CD4-positive, alpha-beta T cell treated with Interleukin-6 at 100 ng/mL for 8 hours (primary cell): Measurements from ENCODE around the gene KRT80.

Source experiments
- DNase-seq: peaks from one replicate; pipeline ENCODE4 v3.0.0-alpha.2; 2020; ENCODE audit warnings: mixed read lengths, low spot score

KRT80 gene

DNA sequence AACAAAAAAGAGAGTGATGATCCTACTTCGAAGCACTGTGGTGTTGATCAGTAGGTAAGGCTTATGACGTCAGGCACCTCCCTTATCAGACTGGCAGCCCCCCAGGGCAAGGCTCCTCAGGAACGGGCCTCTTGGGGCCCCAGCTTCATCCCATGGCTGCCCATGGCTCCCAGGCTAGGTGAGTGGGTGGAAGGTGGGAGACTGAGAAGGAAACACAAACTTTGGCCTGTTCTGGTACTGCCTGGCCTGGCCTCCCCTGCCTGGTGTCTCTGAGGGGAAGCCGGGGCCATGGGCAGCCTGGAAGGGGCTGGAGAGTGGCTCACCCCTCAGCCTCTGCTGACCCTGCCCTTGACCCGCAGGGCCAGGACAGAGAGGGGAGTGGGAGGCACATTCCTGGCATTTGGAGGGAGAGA is 38.9 kb downstream of the KRT80 start:
- DNase-seq = no peak

- DNase-seq = peak; percentile 77
Observed at GRCh38 chr12:52151837-52152783, 39.7 kb downstream of the KRT80 start.

DNA sequence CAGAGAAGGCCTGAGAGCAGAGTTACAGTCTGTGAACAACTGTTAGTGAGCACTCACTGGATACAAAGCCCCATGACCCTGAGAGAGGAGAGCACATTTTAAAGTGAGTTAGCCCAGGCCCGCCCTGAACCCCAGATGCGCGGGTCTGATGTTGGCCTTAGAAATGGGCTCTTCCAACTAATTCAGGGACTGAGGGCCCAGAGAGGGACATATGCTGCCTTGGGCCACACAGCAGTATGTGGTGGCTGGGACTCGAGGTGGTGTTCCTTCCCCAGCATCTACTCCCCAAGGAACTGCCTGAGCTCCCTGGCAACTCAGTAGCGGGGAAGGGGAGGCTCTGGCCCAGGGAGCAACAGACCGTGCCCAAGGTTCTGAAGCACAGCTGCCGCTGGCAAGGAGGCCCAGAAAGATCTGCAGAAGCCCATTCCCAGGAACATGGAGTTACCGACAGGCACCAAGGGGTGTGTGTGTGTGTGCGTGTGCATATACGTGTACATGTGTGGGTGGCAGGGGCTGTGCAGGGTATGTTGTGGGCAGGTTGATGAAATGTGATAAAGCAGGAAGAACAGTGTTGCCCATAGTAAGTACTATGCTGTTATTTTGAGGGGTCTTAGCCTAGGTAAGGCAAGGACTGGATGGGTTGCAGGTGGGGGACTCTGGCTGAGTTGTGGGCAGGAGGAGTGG is 40.5 kb downstream of the KRT80 start:
- DNase-seq = no peak

DNA sequence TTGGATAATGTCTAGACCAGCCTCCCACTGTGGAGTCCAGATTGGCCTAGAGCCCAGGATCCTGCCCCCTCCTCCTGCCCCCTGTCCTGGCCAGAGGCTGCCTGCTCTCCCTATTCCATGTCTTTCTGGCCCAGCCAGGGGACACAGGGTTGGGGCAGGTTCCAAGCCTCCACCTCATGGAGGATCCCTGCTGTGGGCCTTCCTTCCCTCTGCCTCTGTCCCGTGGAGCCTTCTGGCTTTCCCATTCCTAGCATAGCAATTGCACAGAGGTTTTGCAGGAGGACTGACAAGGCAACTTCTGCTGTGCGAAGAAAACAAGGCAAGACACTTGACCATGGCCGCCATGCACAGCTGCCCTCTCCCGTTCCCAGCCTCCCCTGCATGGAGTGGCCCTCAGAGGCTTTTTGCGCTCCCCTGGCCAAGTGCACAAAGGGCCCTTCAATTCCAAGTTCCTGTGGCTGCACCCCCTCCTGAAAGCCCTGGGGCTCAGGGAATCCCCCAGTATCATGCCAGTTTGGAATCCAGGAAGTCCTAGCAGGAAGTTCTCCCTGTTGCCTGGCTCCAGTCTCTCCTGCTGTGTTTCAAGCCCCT is 42.1 kb downstream of the KRT80 start:
- DNase-seq = no peak

GRCh38 chr12:52149182-52149641 is 42.6 kb downstream of the KRT80 start:
- no peak for DNase-seq

DNA sequence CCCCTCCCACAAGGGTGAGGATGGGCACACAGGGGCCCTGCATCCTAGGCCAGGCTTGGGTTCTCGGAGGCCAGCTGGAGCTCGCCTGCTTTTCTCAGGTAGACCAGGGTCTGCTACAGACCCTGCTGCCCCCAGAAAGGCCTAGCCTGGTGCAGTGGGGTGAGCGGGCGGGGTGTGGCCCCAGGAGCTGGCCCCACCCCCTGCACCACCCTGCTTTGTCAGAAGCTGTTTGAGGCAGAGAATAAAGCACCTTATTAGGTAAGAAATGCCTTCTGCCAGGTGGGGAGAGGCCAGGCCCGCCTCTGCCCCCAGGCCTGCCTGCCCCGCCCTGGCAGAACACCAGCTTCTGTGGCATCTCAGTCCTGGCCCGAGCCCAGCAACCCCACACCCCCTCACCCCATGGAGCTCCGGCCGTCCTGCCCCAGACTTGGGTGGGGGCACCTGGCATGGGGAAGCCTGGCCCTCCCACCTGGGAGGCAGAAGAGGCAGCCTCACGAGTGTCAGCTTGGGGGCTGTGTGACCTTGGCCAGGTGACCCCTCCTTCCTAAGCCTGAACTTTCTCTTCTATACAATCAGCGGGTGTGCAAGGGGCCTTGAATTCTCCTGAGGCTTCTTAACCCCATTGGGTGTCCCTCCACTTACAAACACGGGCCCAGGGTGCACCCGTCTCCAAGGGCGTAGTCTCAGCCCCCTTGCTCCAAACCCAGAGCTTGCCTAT is 43.2 kb downstream of the KRT80 start:
- no peak for DNase-seq

GRCh38 chr12:52147964-52148463 is 43.8 kb downstream of the KRT80 start:
- DNase-seq = no peak

DNA sequence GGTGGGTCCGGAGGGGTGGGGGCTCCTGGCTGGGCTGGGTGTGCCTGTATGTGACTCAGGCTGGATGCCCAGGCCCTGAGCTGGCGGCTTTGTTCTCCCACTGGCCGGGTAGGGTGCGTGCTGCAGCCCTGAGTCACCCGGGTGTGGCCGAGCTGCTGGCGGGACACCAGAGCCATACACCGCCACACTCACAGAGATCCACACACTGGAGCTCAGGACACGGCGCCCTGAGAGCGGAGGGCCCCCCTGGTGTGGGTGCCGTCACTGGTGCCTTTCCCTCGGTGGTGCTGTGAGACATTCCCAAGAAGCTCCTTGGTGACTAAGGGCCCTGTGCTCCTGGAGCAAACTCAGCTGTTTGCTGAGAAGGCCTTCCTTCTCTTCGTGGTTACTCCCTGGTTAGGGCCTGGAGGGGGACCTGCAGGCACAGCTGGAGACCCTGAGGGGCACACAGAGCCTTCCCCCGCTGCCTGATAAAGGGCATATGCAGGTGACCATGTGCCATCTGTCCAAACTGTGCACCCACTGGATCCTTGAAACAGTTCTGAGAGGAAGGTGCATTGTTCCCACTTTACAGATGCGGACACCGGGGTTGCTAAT is 44.3 kb downstream of the KRT80 start:
- no peak for DNase-seq

DNA sequence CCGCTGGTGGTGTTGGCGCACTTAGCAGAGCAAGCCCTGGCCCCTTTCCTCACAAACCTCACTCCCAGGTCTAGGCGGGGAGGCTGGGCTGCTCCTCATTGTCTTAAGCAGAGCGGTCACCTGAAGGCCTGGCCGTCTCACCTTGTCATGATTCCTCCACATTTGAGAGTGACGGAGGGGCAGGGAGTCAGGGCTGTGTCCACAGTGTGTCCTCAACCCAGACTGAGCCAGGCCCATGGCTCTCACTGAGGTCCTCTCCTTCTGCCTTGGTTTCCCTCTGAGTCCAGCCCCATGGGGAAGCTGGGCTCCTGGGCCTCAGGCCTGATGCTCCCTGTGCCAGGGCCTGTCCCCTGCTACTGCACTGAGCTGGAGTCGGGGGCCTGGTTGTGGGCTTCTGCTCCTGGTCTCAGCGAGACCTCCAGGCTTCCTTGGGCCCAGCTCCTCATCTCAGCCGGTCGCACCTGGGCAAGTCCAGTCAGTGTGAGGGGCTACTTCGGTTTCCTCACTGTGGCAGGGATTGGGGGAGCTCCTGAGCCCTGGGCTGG is 44.9 kb downstream of the KRT80 start:
- no peak for DNase-seq

DNA sequence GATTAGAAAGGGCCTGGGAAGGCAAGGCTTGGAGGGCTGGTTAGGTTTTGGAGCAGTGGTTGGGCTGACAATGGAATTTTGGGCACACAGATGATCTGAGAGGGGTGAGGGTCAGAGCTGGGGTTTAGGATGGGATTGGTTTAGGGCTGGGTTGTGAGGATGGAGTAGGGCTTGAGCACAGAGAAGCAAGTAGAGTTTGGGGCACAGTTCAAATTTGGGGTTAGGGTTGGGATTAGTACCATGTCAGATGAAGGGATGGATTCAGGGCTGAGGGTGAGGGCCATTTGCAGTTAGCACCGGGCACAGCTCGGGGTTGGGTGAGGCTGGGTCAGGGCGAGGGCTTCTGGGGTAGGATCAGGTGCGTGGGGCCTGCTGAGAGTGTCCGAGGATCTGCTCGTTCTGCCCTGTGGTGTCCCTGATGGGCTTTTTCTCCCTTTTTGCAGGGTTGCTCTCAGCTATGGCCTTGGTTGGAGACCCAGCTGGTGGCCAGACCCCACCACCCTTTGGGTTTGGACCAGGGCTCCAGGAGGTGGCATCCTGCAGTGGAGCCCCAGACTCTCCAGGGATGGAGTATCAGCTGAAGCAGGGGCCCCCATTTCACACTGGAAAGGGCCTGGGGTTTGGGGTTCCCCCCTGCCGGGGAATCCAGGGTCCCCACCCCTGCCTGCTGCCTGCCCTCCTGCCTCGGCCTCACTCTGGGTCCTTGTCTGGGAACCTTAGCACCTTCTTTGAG is 45.6 kb downstream of the KRT80 start:
- no peak for DNase-seq

DNA sequence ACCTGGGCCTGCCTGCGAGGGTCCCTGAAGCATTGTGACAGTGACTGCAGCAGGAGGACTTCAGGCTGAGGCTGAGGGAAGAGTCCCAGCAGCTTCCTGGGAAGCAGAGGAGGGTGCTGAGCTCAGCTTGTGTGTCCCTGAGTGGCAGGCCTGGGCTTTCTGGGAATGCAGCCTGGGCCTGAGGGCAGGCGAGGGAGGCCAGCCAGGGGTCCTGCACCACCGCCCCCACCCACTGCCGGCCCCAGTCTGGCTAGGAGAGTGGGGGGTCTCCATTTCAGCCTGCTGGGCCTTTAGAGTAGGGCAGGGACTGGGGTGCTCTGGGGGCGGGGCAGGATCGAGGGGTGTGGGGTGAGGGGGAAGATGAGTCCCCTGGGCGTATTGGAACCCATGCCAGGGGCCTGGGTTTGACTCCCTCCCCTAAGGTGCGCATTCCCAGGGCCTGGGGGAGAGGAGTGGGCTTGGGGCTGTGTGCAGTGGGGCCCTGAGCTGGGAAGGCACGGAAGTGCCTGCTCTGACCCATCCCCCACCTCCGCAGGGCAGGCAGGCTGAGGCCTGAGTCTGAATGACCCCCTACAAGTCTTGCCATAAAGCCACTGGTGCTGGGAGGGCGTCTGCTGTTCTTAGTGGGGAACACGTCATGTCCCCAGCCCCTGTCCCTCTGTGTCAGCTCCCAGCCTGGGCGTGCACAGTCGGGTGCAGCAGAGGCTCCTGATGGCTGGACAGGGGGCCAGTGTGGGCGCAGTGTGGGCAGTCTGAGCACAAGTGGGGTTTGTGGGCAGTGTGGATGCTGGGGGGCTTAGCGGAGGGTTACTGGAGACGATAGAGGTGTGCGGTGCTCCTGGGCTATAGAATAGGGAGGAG is 46.4 kb downstream of the KRT80 start:
- DNase-seq = no peak

DNA sequence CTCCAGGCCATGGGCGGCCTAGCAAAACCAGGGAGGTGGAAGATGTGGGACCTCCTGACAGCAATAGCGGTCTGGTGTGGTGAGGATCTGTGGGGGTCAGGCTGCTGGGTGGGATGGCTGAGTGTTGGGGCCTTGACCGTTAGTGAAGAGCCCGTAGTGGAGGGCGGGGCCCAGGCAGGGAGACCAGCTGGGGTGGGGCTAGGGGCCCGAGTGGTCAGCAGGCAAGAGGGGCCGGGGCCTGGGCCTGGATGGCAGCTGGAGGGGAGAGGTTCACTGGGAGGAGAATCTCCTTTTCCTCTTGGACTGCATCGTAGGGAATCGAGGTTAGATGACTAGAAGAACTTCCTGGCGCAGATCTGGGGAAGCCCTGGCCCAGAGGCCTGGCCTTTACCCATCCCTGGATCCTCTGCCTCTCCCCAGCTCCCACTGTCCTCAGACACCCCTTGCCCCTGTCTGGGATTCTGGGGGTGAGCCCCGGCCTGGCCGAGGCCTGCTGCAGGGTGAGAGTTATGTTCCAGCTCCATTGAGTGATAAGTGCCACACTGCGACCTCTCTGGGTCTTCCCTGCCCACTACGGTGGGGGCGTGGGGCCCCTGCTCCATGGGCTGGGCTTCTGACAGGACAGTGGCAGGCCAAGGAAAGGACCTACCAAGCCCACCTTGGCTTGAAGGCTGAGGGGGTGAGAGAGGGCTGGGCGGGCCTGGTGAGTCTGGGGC is 47.1 kb downstream of the KRT80 start:
- no peak for DNase-seq

DNA sequence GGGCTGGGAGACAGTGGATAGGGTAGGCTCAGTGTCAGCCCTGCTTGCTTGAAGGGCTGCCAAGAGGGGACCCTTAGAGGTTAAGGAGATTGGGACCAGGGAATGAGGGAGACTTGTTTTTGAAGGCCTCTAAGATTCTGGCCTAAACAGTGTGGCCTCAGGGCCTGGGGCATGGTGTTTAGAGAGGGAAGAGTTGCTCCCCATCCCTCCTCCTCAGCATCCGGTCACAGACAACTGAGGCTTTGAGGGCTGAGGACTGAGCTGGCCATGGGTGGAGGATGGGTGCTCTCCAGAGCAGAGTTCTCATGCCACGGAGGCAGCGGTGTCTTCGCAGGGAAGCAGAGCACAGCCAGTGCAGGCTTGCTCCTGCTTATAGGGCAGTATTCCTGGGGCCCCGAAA is 49.4 kb downstream of the KRT80 start:
- no peak for DNase-seq

GRCh38 chr12:52141875-52142274 is 49.9 kb downstream of the KRT80 start:
- DNase-seq = no peak

- DNase-seq = no peak
Observed at GRCh38 chr12:52141306-52141705, 50.5 kb downstream of the KRT80 start.

GRCh38 chr12:52139579-52140062 is 52.2 kb downstream of the KRT80 start:
- peak; percentile 32 for DNase-seq

DNA sequence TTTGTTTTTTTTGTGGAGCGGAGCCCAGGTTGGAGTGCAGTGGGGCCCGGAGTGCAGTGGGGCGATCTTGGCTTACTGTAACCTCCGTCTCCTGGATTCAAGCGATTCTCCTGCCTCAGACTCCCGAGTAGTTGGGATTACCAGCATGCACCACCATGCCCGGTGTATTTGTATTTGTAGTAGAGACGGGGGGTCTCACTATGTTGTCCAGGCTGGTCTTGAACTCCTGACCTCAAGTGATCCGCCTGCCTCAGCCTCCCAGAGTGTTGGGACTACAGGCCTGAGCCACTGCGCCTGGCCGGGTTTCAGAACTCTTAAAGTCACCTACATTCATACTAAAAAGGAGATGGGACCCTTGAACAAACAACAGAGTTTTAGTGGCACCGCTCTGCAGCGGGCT is 52.7 kb downstream of the KRT80 start:
- DNase-seq = no peak

GRCh38 chr12:52137746-52138145 is 54.1 kb downstream of the KRT80 start:
- no peak for DNase-seq

GRCh38 chr12:52132754-52133161 is 59.1 kb downstream of the KRT80 start:
- DNase-seq = no peak
